ENCODE measurements around the gene FEV.

FEV gene

DNA sequence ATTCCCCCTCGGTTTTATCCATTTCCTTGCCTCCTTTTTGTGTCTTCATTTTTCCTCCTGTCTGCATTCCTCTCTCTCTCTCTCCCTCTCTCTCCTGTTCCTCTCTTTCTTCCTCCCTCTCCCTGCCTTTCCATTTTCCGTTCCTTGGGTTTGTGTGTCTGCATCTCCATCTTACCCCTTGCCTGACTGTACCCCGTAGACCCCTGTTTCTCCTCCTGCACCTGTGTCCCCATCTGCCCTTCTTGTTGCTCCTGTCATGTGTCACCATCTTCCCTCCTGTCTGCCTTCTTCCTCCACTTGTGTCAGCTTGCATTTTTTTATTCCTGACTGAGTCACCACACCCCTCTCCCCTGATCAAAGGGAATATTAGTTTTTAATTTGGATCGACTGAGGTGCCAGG, 23.8 kb downstream of the FEV start:
- DNase-seq (ENCODE audit: extremely low read depth, low read depth), result no peak
- no peak overlapping the region for H3K4me3 ChIP-seq (replicated peaks; ENCODE audit: low read depth, low read length)
- TF ChIP-seq, protein P1, sequence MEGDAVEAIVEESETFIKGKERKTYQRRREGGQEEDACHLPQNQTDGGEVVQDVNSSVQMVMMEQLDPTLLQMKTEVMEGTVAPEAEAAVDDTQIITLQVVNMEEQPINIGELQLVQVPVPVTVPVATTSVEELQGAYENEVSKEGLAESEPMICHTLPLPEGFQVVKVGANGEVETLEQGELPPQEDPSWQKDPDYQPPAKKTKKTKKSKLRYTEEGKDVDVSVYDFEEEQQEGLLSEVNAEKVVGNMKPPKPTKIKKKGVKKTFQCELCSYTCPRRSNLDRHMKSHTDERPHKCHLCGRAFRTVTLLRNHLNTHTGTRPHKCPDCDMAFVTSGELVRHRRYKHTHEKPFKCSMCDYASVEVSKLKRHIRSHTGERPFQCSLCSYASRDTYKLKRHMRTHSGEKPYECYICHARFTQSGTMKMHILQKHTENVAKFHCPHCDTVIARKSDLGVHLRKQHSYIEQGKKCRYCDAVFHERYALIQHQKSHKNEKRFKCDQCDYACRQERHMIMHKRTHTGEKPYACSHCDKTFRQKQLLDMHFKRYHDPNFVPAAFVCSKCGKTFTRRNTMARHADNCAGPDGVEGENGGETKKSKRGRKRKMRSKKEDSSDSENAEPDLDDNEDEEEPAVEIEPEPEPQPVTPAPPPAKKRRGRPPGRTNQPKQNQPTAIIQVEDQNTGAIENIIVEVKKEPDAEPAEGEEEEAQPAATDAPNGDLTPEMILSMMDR (IDR thresholded peaks at IDR 0.05; ENCODE audit: low read depth, low read length, missing control alignments), result no peak

DNA sequence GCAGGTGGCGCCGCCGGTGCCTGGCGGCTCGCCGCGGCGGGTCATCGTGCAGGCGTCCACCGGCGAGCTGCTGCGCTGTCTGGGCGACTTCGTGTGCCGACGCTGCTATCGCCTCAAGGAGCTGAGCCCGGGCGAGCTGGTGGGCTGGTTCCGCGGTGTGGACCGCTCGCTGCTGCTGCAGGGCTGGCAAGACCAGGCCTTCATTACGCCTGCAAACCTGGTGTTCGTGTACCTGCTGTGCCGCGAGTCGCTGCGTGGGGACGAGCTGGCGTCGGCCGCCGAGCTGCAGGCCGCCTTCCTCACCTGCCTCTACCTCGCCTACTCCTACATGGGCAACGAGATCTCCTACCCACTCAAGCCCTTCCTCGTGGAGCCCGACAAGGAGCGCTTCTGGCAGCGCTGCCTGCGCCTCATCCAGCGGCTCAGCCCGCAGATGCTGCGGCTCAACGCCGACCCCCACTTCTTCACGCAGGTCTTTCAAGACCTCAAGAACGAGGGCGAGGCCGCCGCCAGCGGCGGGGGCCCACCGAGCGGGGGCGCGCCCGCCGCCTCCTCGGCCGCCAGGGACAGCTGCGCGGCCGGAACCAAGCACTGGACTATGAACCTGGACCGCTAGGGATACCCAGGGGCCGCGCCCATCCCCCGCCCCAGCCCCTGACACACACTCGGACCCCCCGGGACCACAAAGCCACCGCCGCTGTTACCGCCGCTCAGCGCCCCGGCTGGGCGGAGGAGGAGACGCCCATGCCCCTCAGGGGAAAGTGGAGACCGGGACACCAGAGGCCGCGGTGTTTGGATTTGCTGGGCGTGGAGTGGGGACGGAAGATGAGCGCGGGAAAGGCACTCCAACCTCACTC, 24.4 kb downstream of the FEV start:
- no peak for DNase-seq (ENCODE audit: extremely low read depth, low read depth)
- TF ChIP-seq, protein P1 (IDR thresholded peaks at IDR 0.05; ENCODE audit: low read depth, low read length, missing control alignments), result no peak
- no peak overlapping the region for H3K4me3 ChIP-seq (replicated peaks; ENCODE audit: low read depth, low read length)

DNA sequence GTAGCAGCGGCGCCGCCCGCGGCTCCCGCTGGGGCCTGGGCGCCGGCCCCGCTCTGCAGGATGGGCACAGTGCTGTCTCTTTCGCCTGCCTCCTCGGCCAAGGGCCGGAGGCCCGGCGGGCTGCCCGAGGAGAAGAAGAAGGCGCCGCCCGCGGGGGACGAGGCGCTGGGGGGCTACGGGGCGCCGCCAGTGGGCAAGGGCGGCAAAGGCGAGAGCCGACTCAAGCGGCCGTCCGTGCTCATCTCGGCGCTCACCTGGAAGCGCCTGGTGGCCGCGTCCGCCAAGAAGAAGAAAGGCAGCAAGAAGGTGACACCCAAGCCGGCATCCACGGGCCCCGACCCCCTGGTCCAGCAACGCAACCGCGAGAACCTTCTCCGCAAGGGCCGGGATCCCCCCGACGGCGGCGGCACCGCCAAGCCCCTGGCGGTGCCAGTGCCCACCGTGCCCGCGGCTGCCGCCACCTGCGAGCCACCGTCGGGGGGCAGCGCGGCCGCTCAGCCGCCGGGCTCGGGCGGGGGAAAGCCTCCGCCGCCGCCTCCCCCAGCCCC, 25.1 kb downstream of the FEV start:
- peak overlapping the region; percentile 30 for H3K4me3 ChIP-seq (replicated peaks; ENCODE audit: low read depth, low read length)
- no peak for DNase-seq (ENCODE audit: extremely low read depth, low read depth)
- TF ChIP-seq, protein P1 (IDR thresholded peaks at IDR 0.05; ENCODE audit: low read depth, low read length, missing control alignments), result no peak

DNA sequence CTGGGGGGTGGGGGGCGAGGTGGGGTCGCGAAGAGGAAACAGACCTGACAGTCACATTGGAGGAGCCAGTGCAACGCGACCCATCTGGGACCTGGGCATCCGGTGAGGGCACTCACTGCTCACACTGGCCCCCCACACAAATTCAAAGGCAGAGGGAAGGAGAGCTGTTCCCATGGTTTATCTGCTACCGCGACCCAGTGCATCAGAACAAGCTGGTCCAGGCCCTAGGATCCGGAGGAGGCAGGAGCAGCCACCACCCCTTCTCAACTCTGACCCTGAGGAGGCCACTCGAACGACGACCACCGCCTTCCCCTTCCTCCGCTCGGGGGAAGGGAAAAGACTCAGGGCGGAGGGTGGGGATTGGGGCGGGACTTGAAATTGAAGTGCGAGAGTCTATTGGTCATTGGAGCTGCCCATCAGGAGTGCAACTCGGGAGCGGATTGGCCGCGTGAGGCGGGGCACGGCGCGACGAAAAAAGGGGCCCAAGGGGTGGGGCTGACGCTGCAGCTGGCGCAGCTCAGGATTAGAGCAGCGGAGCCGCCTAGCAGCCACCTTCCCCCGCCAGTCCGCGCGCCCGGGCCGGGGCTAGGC, 25.7 kb downstream of the FEV start, which contains the start of gene CDK5R2:
CDK5R2 (plus strand) TSS at position 526 of the 591 bp plus-strand sequence. CDS start 155 bp downstream, outside the sequence.
- peak within 1 kb of the TSS; percentile 30 for H3K4me3 ChIP-seq (replicated peaks; ENCODE audit: low read depth, low read length)

DNA sequence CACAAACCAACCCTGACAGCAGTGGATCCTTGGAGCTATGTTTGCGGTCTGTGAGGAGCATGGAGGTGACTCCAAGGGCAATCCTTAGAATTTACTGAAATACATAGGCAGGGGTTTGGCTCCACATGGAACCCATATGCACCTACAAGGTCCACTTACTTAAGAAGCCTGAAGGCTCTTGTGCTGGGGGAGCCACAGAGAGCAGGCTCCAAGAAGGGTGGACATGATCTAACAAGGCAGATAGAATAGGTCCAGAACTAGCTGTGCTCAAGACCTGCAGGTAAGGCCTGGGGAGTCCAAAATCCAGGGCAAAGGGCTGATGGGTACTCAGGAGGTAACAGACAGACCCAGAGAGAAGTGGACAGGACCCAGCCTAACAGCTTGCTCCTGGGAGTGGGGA, 26.7 kb downstream of the FEV start:
- TF ChIP-seq, protein P1 (IDR thresholded peaks at IDR 0.05; ENCODE audit: low read depth, low read length, missing control alignments), result no peak
- no peak overlapping the region for H3K4me3 ChIP-seq (replicated peaks; ENCODE audit: low read depth, low read length)

More for the DNA sequence above, 25.7 kb downstream of the FEV start, which contains the start of gene CDK5R2:
- TF ChIP-seq, protein P1 (IDR thresholded peaks at IDR 0.05; ENCODE audit: low read depth, low read length, missing control alignments), result no peak
- peak; percentile 46 for DNase-seq (ENCODE audit: extremely low read depth, low read depth)

DNA sequence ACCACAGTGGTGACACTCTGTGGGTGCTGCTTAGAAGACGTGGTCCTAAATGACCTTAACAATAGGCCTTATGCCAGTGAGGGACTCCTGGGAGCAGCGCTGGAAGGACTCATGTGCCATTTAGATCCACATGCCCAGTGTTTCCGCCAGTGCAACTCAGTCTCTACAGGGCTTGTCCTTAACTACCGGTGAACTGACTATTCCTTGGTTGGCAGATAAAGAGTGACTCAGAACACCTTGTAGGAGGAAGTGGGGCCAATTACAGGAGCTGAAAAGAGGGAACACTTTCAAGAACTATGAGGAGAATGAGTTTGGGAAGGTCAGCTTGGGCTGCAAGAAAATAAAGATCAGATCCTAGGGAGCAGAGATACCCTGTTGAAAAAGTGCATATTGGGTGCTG, 27.3 kb downstream of the FEV start:
- TF ChIP-seq, protein P1 (IDR thresholded peaks at IDR 0.05; ENCODE audit: low read depth, low read length, missing control alignments), result no peak
- H3K4me3 ChIP-seq (replicated peaks; ENCODE audit: low read depth, low read length), result no peak overlapping the region

More for the DNA sequence above, 26.7 kb downstream of the FEV start:
- DNase-seq (ENCODE audit: extremely low read depth, low read depth), result no peak

More for the DNA sequence above, 27.3 kb downstream of the FEV start:
- DNase-seq (ENCODE audit: extremely low read depth, low read depth), result no peak

Measured in HFF-Myc (cell line).